ENCODE data around the gene HYI.

The HYI gene

GRCh38 chr1:43488165-43488564 lies 34.4 kb upstream of the HYI start:
- H3K27me3 ChIP-seq (ENCODE audit: insufficient read depth, poor library complexity, severe bottlenecking) = no peaks in the 10 kb centered on the region
- no peak for DNase-seq (ENCODE audit: low read depth in 1 of 2, low spot score in 1 of 2)
- TF ChIP-seq CTCF (IDR thresholded peaks at IDR 0.05; ENCODE audit: insufficient read depth, low read length) = no peak
- no peak for TF ChIP-seq GABPA (IDR thresholded peaks at IDR 0.05; ENCODE audit: low read depth)
- no peak for TF ChIP-seq SPI1 (IDR thresholded peaks at IDR 0.05; ENCODE audit: borderline replicate concordance, low read depth)
- no peak for TF ChIP-seq POLR2AphosphoS5 (IDR thresholded peaks at IDR 0.05; ENCODE audit: low read depth)
- no peak for TF ChIP-seq REST (IDR thresholded peaks at IDR 0.05; ENCODE audit: insufficient replicate concordance, low read depth)
- no peak overlapping the region for H3K4me3 ChIP-seq (replicated peaks; ENCODE audit: insufficient read depth, low read length)
- no peak overlapping the region for H3K27ac ChIP-seq (replicated peaks)

- Histone ChIP-seq H3K27me3 (ENCODE audit: insufficient read depth, poor library complexity, severe bottlenecking) (no peaks in the 10 kb centered on the region), H3K4me3 (replicated peaks; ENCODE audit: insufficient read depth, low read length) (no peak overlapping the region), H3K27ac (replicated peaks) (no peak overlapping the region)
- TF ChIP-seq CTCF (IDR thresholded peaks at IDR 0.05; ENCODE audit: insufficient read depth, low read length) (no peak), GABPA (IDR thresholded peaks at IDR 0.05; ENCODE audit: low read depth) (no peak), SPI1 (IDR thresholded peaks at IDR 0.05; ENCODE audit: borderline replicate concordance, low read depth) (no peak), POLR2AphosphoS5 (IDR thresholded peaks at IDR 0.05; ENCODE audit: low read depth) (no peak), REST (IDR thresholded peaks at IDR 0.05; ENCODE audit: insufficient replicate concordance, low read depth) (no peak)
- no peak for DNase-seq (ENCODE audit: low read depth in 1 of 2, low spot score in 1 of 2)
Measured at GRCh38 chr1:43484367-43484766, 30.6 kb upstream of the HYI start.

GRCh38 chr1:43482215-43482614 lies 28.5 kb upstream of the HYI start:
- H3K27me3 ChIP-seq (ENCODE audit: insufficient read depth, poor library complexity, severe bottlenecking) = no peaks in the 10 kb centered on the region
- H3K4me3 ChIP-seq (replicated peaks; ENCODE audit: insufficient read depth, low read length) = no peak overlapping the region
- TF ChIP-seq CTCF (IDR thresholded peaks at IDR 0.05; ENCODE audit: insufficient read depth, low read length) (no peak), SPI1 (IDR thresholded peaks at IDR 0.05; ENCODE audit: borderline replicate concordance, low read depth) (no peak), GABPA (IDR thresholded peaks at IDR 0.05; ENCODE audit: low read depth) (no peak), REST (IDR thresholded peaks at IDR 0.05; ENCODE audit: insufficient replicate concordance, low read depth) (no peak), POLR2AphosphoS5 (IDR thresholded peaks at IDR 0.05; ENCODE audit: low read depth) (no peak)
- no peak overlapping the region for H3K27ac ChIP-seq (replicated peaks)
- no peak for DNase-seq (ENCODE audit: low read depth in 1 of 2, low spot score in 1 of 2)
